HK-2 (cell line): ENCODE measurements around the gene CDH4.
"Not testable (repeated sequence)": the region's sequence is repeated elsewhere in the genome, so short reads cannot be mapped to it uniquely, and the experiment has no call there.

Source experiments
- DNase-seq: peaks from one replicate; pipeline ENCODE4 v3.0.0-alpha.2; 2018; ENCODE audit not compliant: unreplicated experiment

The CDH4 gene

GRCh38 chr20:61973515-61974356 lies 721.7 kb downstream of the CDH4 start:
- DNase-seq, result no peak

- no peak for DNase-seq
Observed at GRCh38 chr20:61974357-61974665, 722.2 kb downstream of the CDH4 start.

DNA sequence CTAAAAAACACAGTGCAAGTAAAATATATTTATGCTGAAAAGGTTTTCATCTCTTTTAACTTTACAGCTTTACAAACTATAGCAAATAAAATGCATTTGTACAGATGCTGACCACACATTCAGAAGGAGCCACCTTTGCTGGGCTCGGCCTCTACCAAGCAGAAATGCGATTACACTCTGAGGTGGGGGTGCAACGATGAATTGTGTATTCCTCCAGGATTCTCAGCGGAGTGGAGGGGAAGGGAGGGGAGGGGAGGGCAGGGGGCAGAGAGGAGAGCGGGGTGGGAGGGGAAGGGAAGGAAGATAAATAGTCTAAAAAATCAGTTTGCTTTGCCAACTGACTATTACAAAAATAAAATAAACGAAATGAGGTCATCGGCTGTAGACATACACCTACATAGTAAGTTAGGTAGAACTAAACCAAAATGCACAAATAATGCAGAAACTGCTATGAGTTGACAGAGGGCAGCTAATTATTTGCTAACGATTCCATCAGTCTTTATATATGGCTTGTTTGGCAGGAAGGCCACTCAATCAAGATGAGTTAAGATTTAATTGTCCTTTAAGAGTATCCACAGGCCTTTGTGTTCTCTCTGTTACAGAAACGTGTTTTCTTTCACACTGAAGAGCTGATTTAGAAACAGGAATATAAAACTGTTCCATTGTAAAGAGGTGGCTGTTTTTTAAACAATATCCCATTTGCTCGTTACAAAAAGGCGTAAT lies 723.5 kb downstream of the CDH4 start:
- no peak for DNase-seq

DNA sequence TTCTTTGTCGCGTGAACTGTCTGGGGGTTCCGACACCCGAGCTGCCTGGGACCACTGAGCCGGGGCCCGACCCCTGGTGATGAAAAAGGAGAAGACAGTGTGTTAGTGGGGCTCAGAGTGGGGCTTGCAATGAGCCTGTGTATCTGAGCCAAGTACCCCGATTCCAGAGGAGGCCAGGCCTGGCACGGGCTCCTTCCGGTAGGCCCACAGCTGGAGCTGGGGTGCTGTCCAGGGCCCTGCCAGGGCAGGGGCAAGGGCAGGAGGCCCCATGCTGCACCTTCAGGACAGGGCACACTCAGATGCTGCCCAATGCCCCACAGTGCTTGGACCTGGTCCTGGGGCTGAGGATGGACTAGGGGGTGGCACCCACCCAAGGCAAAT lies 724.2 kb downstream of the CDH4 start:
- no peak for DNase-seq

DNA sequence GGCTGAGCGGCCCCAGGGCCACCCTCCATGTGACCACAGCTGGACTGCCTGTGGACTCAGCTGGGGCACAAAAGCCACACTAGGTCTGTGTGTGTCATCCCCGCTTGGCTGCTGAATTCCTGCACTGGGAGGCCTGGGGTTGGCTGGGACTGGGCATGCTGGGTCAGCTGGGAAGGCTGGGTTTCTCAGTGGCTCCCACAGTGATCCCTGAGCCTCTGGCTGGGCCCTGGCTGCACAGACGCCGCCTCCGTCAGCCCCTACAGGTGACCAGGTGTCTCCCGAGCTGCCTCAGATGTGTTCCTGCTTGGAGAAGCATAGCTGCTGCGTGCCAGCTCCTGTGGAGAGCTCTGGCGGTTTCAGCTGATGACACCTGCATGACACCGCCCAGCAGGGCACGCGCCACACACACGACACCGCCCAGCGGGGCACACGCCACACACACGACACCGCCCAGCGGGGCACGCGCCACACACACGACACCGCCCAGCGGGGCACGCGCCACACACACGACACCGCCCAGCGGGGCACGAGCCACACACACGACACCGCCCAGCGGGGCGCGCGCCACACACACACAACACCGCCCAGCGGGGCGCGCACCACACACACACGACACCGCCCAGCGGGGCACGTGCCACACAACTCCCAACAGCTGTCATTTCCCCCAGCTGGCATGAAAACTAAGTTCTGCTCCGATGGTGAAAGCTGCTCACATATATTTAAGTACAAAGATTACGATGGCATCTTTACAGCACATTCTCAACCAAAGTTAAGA lies 724.8 kb downstream of the CDH4 start:
- no peak for DNase-seq

DNA sequence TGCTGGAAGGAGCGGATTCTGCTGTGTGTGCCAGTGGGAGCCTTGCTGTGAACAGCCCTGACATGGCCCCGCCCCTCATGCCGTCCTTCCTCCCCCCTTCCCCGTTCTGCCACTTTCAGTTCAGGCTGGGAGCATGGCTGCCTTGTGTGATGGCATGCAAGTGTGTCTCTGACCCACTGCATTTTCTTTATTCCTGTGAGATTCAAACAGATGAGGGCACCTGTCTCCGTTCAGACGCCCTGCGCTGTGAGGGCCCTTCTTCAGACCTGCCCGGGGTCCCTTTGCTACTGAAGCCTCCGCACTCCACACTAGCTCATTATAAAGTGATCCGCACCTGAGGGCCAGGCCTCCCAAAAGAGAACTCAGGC lies 725.3 kb downstream of the CDH4 start:
- no peak for DNase-seq

DNA sequence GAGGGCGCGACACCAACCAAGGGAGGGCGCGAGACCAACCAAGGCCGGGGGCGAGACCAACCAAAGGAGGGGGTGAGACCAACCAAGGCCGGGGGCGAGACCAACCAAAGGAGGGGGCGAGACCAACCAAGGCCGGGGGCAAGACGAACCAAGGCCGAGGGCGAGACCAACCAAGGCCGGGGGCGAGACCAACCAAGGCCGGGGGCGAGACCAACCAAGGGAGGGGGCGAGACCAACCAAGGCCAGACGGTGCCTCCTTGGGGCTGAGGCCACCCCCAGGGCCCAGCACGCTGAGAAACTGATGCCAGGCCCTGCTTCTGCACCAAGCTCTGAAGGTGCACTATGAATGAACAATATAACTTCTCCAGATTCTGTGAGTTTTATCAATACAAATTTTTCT lies 726.4 kb downstream of the CDH4 start:
- no peak for DNase-seq

DNA sequence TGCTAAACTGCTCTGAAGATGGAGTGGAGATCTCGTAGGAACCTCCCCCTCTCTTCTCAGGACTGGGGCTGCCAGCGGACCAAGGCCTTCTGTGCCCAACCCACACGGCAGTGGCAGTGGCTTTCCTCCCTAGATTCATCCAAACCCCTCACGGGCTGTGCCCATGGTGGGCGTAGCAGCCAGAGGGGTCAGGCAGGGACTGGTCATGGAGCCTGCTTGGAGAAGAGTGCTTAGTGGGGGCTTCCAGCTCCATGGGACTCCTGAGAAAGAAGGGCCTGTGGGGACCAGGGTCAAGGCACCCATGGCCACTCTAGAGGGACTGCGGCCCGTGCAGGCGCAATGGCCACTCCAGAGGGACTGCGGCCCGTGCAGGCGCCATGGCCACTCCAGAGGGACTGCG lies 727.0 kb downstream of the CDH4 start:
- no peak for DNase-seq

DNA sequence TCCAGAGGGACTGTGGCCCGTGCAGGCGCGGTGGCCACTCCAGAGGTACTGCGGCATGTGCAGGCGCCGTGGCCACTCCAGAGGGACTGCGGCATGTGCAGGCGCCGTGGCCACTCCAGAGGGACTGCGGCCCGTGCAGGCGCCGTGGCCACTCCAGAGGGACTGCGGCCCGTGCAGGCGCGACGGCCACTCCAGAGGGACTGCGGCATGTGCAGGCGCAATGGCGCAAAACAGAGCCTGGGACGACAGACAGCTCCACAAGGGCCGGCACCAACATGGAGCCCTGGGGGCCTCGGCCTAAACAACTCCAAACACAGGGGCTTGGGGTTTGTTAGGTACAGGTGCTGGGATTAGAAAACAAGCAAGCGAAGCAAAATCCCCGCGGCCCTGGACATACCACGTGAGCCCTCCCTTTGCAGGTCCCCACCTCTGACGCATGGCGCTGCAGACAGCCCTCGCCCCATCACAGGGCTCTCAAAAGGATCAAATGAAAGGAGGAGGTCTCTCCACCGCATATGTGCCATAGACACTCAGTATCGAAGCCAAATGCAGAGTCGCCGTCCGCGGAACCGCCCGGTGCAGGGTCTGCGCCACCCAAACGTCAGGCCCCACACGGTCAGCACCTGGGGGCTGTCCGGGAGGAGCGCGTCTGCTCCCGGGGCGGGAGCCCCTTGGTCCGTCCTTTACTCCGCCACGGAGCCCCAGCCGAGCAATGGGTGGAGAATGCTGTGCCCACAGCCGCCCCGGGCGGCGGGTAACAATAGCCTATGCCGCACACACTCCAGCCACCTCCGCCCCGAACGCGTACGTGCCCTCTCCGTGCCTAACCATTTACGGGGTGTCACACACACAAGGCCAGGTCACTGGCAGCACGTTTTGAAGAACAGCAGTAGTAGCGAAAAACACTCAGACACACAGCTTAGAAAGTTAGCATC lies 727.9 kb downstream of the CDH4 start:
- DNase-seq, result no peak

DNA sequence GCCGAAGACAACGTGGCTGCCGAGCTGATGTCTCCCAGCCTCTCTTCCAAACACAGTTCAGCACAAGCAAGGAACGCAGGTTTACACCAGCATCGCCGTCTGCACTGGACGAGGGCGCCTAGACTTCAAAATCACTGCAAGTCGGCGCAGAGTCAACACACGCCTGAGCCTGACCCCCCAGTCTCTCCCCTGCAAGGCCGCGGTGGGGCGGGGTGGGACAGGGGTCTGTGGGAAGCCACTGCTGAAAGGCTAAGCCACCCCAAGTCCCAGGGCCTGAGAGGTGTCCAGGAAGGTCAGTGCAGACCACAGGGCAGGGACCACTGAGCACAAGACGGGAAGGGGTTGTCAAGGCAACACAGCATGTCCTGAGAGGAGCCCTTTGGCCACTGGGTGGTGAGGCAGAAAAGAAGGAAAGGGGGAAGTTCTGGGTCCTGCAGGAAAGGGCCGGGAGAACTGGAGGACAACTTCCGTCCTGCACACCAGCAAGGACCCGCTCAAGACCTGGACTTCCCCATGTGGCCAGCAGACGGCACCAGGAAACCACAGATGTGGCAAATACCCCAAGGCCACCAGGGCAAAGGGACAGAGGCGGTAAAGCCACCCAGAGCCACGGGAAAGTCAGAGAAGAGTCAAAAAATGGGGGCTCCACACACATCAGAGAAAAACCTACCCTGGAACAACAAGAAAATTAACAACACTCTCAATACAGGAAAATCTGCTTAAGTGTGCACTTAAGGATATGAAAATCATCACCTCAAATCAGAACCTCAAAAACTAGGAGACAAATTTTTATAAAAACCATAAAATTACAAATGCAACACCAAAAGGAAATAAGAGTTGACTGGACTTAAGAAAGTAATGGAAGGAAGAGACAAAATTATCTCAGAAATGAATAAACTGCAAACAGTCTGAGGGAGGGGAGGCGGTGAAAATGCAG lies 728.9 kb downstream of the CDH4 start:
- peak; percentile 22 for DNase-seq

DNA sequence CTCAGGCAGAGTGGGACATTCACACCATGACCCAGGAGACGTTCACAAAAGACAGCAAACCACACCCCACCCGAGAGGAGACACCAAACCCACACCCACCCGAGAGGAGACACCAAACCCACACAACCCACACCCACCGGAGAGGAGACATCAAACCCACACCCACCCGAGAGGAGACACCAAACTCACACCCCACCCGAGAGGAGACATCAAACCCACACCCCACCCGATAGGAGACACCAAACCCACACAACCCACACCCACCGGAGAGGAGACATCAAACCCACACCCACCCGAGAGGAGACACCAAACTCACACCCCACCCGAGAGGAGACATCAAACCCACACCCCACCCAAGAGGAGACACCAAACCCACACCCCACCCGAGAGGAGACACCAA lies 729.6 kb downstream of the CDH4 start:
- DNase-seq, result not testable (repeated sequence)

DNA sequence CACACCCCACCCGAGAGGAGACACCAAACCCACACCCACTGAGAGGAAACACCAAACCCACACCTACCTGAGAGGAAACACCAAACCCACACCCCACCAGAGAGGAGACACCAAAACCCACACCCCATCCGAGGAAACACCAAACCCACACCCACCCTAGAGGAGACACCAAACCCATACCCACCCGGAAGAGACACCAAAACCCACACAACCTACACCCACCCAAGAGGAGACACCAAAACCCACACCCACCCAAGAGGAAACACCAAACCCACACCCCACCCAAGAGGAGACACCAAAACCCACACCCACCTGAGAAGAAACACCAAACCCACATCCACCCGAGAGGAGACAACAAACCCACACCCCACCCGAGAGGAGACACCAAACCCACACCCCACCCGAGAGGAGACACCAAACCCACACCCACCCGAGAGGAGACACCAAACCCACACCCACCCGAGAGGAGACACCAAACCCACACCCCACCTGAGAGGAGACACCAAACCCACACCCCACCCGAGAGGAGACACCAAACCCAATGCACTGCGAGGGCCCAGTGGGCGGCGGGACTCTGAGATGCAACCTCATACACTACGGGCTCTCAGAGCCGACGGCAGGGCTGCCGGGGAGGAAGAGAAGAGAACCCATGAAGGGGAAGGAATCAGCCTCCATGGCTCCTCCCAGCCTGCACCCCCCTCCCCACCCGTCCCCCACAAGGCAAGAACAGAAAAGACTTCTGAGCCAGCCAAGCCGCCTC lies 730.3 kb downstream of the CDH4 start:
- DNase-seq, result no peak

GRCh38 chr20:61982951-61983315 lies 730.9 kb downstream of the CDH4 start:
- no peak for DNase-seq

DNA sequence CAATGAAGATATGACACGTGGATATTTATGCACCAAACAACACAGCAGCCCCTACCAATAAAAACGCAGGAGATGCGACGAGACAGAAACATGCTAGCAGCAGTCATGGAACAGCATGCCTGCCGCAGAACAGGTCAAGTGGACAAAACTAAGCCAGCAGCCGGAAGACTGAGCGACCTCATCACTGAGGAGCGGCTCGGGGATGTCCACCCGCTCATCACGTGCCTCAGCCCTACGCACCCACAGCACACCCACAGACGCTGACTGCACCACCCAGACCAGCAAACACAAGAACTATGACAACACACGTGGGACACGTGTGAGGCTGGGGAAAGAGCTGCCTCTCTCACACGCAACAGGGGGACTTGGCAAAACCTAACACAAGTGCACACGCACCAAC lies 731.9 kb downstream of the CDH4 start:
- DNase-seq, result no peak

GRCh38 chr20:61984431-61984830 lies 732.4 kb downstream of the CDH4 start:
- DNase-seq, result not testable (repeated sequence)

GRCh38 chr20:61985096-61985495 lies 733.0 kb downstream of the CDH4 start:
- DNase-seq, result no peak

GRCh38 chr20:61986762-61987321 lies 734.8 kb downstream of the CDH4 start:
- no peak for DNase-seq

GRCh38 chr20:61988665-61989064 lies 736.6 kb downstream of the CDH4 start:
- no peak for DNase-seq

DNA sequence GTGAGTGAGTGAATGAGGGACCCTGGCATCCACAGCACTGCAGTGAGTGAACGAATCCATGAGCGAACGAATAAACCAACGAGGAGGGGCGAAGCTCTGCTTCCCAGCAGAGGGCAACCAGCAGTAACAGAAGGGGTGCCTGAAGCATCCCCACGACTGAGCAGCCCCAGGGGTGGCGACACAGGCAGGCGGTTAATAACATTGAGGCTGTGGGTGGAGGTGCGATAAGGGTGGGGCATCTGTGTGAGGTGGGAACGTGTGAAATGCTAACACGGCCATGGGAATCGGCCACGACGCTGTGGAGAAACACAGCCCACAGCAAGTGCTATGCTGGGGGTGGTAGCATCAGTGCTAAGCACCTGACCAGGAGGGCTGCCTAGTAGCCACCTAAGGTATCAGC lies 737.7 kb downstream of the CDH4 start:
- DNase-seq, result no peak
